GM23338 (cell line): Measurements from ENCODE around the gene SLC13A3. TPM values are rescaled to one million over a fixed set of nuclear protein-coding genes. Genes with fewer than 3 reads are reported as not detected.

Source experiments
- ATAC-seq: fragments of 200-7000 bp; cut with Tn5 transposase; 3 replicates; pipeline ENCODE4 v1.9.1; 2020
- DNase-seq: peaks from one replicate; pipeline ENCODE4 v3.0.0-alpha.2; 2015; ENCODE audit warnings: low spot score
- H2AFZ ChIP-seq: fragments of 200-600 bp; sonication (generic); 2 replicates; pipeline ENCODE4 v1.8.0; 2016; ENCODE audit warnings: antibody characterized with exemption, mild to moderate bottlenecking, moderate library complexity
- H3F3A ChIP-seq: fragments of 200-600 bp; sonication (generic); replicated peaks from 2 replicates; pipeline ENCODE4 v1.8.0; 2017; ENCODE audit warnings: antibody characterized with exemption, mixed run types, low read depth
- H3K27ac ChIP-seq: fragments of 200-600 bp; sonication (generic); 2 replicates; pipeline ENCODE4 v1.6.1; 2016; ENCODE audit warnings: low read depth
- H3K27me3 ChIP-seq: fragments of 200-600 bp; sonication (generic); 2 replicates; pipeline ENCODE4 v1.8.0; 2016; ENCODE audit warnings: mild to moderate bottlenecking, mixed run types, moderate library complexity; ENCODE audit not compliant: insufficient read depth
- H3K36me3 ChIP-seq: fragments of 200-600 bp; sonication (generic); 2 replicates; pipeline ENCODE4 v1.8.0; 2016; ENCODE audit warnings: mild to moderate bottlenecking; ENCODE audit not compliant: insufficient read depth
- H3K4me1 ChIP-seq: fragments of 200-600 bp; sonication (generic); 2 replicates; pipeline ENCODE4 v1.8.0; 2016; ENCODE audit warnings: mild to moderate bottlenecking, moderate library complexity; ENCODE audit not compliant: insufficient read depth
- H3K4me2 ChIP-seq: fragments of 200-600 bp; sonication (generic); 2 replicates; pipeline ENCODE4 v1.7.1; 2017; ENCODE audit warnings: mixed run types
- H3K4me3 ChIP-seq: fragments of 200-600 bp; sonication (generic); 2 replicates; pipeline ENCODE4 v1.6.1; 2016; ENCODE audit warnings: mixed run types
- H3K79me2 ChIP-seq: fragments of 200-600 bp; sonication (generic); replicated peaks from 2 replicates; pipeline ENCODE4 v1.8.0; 2017; ENCODE audit warnings: mild to moderate bottlenecking; ENCODE audit not compliant: insufficient read depth
- H3K9me2 ChIP-seq: fragments of 200-600 bp; sonication (generic); 2 replicates; pipeline ENCODE4 v1.8.0; 2017; ENCODE audit not compliant: insufficient read depth
- H4K20me1 ChIP-seq: fragments of 200-600 bp; sonication (generic); replicated peaks from 2 replicates; pipeline ENCODE4 v1.8.0; 2017; ENCODE audit warnings: mild to moderate bottlenecking; ENCODE audit not compliant: insufficient read depth
- H3K27ac Mint-ChIP-seq: 2 replicates; pipeline ENCODE4 v1.8.0; 2020; ENCODE audit warnings: inconsistent platforms, mild to moderate bottlenecking, moderate library complexity, mixed read lengths
- H3K27me3 Mint-ChIP-seq: 3 replicates; pipeline ENCODE4 v1.8.0; 2022; ENCODE audit warnings: low read depth, mild to moderate bottlenecking, moderate library complexity, mixed read lengths, inconsistent platforms; ENCODE audit not compliant: insufficient read depth, poor library complexity
- H3K36me3 Mint-ChIP-seq: 3 replicates; pipeline ENCODE4 v1.8.0; 2021; ENCODE audit warnings: low read depth, mild to moderate bottlenecking, inconsistent platforms, moderate library complexity, mixed read lengths
- H3K4me1 Mint-ChIP-seq: 3 replicates; pipeline ENCODE4 v1.8.0; 2020; ENCODE audit warnings: mild to moderate bottlenecking, inconsistent platforms, mixed read lengths
- H3K4me3 Mint-ChIP-seq: 3 replicates; pipeline ENCODE4 v1.8.0; 2021; ENCODE audit warnings: moderate library complexity, mild to moderate bottlenecking, inconsistent platforms, mixed read lengths
- H3K9me3 Mint-ChIP-seq: 3 replicates; pipeline ENCODE4 v1.8.0; 2020; ENCODE audit warnings: moderate library complexity, mild to moderate bottlenecking, inconsistent platforms, mixed read lengths
- CREB1 ChIP-seq: fragments of 250-450 bp; sonication (Bioruptor Pico); IDR thresholded peaks from 2 replicates; pipeline ENCODE4 v1.5.0; 2020; ENCODE audit warnings: low read depth, mild to moderate bottlenecking, moderate library complexity
- EZH2 ChIP-seq: fragments of 200-600 bp; sonication (generic); IDR thresholded peaks from one replicate; pipeline ENCODE4 v1.8.0; 2017; ENCODE audit warnings: antibody characterized with exemption, mild to moderate bottlenecking, low read depth; ENCODE audit not compliant: unreplicated experiment
- JUNB ChIP-seq: IDR thresholded peaks from one replicate; pipeline ENCODE4 v1.6.1; 2016; ENCODE audit warnings: antibody characterized with exemption; ENCODE audit not compliant: unreplicated experiment
- NANOG ChIP-seq: IDR thresholded peaks from 2 replicates; pipeline ENCODE4 v1.6.1; 2016; ENCODE audit warnings: antibody characterized with exemption, borderline replicate concordance
- POLR2AphosphoS5 ChIP-seq: IDR thresholded peaks from 2 replicates; pipeline ENCODE4 v1.6.1; 2016; ENCODE audit warnings: antibody characterized with exemption, low read depth
- ZNF331 ChIP-seq: fragments of 250-450 bp; sonication (Bioruptor Pico); IDR thresholded peaks from 2 replicates; pipeline ENCODE4 v1.5.0; 2020; ENCODE audit warnings: low read depth, mild to moderate bottlenecking, moderate library complexity
- polyA plus RNA-seq: library from polyadenylated mRNA; unstranded; fragments of >200 nt; fragmentation: Nextera tagmentation; extraction: Ambion mirVana; gene quantifications from 2 replicates; pipeline ENCODE4 v1.2.1, GENCODE V29; 2016
- total RNA-seq: library from RNA; depleted of rRNA; stranded (reverse); fragments of >200 nt; shearing (Covaris generic); gene quantifications from 2 replicates; pipeline ENCODE4 v1.2.3, GENCODE V29; 2014
- TF ChIP-seq, protein P1 (sequence below): fragments of 250-450 bp; sonication (Bioruptor Pico); IDR thresholded peaks from 2 replicates; pipeline ENCODE4 v1.5.0; 2020; ENCODE audit warnings: mild to moderate bottlenecking, moderate library complexity
- TF ChIP-seq, protein P2 (sequence below), 2 experiments: fragments of 200-600 bp in 1 of 2; sonication (generic) in 1 of 2; conservative IDR thresholded peaks; 2 replicates each; pipeline versions ENCODE4 v1.5.1 to v1.6.1; 2016 to 2017; ENCODE audit warnings: antibody characterized with exemption in 2 of 2, low read depth in 2 of 2, mild to moderate bottlenecking in 2 of 2, moderate library complexity in 1 of 2
- TF ChIP-seq, protein P3 (sequence below): IDR thresholded peaks from 2 replicates; pipeline ENCODE4 v1.6.1; 2016; ENCODE audit warnings: antibody characterized with exemption
- TF ChIP-seq, protein P4 (sequence below): IDR thresholded peaks from one replicate; pipeline ENCODE4 v1.6.1; 2018; ENCODE audit warnings: antibody characterized with exemption; ENCODE audit not compliant: unreplicated experiment

Gene SLC13A3
- total and polyA plus RNA-seq, 2 experiments from 2014 or later = 8.6 to 9.1 TPM

DNA sequence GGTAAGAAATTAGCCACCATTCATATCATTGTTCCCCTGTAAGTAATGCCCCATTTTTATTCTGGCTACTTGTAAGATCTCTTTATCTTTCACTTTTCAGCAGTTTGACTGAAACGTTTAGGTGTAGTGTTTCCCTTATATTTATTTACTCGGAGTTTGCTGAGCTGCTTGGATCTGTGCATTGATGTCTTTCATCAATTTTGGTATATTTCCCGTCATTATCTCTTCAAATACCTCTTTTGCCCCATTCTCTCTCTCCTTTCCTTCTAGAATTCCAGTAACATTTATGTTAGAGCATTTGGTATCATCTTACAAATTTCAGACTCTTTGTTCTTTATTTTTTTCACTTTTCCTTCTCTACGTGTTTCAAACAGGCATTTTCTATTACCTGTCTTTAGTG is 9.2 kb upstream of the SLC13A3 start (continued):
- TF ChIP-seq, protein P1, sequence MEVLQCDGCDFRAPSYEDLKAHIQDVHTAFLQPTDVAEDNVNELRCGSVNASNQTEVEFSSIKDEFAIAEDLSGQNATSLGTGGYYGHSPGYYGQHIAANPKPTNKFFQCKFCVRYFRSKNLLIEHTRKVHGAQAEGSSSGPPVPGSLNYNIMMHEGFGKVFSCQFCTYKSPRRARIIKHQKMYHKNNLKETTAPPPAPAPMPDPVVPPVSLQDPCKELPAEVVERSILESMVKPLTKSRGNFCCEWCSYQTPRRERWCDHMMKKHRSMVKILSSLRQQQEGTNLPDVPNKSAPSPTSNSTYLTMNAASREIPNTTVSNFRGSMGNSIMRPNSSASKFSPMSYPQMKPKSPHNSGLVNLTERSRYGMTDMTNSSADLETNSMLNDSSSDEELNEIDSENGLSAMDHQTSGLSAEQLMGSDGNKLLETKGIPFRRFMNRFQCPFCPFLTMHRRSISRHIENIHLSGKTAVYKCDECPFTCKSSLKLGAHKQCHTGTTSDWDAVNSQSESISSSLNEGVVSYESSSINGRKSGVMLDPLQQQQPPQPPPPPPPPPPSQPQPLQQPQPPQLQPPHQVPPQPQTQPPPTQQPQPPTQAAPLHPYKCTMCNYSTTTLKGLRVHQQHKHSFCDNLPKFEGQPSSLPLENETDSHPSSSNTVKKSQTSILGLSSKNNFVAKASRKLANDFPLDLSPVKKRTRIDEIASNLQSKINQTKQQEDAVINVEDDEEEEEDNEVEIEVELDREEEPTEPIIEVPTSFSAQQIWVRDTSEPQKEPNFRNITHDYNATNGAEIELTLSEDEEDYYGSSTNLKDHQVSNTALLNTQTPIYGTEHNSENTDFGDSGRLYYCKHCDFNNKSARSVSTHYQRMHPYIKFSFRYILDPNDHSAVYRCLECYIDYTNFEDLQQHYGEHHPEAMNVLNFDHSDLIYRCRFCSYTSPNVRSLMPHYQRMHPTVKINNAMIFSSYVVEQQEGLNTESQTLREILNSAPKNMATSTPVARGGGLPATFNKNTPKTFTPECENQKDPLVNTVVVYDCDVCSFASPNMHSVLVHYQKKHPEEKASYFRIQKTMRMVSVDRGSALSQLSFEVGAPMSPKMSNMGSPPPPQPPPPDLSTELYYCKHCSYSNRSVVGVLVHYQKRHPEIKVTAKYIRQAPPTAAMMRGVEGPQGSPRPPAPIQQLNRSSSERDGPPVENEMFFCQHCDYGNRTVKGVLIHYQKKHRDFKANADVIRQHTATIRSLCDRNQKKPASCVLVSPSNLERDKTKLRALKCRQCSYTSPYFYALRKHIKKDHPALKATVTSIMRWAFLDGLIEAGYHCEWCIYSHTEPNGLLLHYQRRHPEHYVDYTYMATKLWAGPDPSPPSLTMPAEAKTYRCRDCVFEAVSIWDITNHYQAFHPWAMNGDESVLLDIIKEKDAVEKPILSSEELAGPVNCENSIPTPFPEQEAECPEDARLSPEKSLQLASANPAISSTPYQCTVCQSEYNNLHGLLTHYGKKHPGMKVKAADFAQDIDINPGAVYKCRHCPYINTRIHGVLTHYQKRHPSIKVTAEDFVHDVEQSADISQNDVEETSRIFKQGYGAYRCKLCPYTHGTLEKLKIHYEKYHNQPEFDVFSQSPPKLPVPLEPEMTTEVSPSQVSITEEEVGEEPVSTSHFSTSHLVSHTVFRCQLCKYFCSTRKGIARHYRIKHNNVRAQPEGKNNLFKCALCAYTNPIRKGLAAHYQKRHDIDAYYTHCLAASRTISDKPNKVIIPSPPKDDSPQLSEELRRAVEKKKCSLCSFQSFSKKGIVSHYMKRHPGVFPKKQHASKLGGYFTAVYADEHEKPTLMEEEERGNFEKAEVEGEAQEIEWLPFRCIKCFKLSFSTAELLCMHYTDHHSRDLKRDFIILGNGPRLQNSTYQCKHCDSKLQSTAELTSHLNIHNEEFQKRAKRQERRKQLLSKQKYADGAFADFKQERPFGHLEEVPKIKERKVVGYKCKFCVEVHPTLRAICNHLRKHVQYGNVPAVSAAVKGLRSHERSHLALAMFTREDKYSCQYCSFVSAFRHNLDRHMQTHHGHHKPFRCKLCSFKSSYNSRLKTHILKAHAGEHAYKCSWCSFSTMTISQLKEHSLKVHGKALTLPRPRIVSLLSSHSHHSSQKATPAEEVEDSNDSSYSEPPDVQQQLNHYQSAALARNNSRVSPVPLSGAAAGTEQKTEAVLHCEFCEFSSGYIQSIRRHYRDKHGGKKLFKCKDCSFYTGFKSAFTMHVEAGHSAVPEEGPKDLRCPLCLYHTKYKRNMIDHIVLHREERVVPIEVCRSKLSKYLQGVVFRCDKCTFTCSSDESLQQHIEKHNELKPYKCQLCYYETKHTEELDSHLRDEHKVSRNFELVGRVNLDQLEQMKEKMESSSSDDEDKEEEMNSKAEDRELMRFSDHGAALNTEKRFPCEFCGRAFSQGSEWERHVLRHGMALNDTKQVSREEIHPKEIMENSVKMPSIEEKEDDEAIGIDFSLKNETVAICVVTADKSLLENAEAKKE (CRISPR knock-in tag) = no peak
- TF ChIP-seq JUNB (no peak), POLR2AphosphoS5 (no peak)
- TF ChIP-seq, protein P2, sequence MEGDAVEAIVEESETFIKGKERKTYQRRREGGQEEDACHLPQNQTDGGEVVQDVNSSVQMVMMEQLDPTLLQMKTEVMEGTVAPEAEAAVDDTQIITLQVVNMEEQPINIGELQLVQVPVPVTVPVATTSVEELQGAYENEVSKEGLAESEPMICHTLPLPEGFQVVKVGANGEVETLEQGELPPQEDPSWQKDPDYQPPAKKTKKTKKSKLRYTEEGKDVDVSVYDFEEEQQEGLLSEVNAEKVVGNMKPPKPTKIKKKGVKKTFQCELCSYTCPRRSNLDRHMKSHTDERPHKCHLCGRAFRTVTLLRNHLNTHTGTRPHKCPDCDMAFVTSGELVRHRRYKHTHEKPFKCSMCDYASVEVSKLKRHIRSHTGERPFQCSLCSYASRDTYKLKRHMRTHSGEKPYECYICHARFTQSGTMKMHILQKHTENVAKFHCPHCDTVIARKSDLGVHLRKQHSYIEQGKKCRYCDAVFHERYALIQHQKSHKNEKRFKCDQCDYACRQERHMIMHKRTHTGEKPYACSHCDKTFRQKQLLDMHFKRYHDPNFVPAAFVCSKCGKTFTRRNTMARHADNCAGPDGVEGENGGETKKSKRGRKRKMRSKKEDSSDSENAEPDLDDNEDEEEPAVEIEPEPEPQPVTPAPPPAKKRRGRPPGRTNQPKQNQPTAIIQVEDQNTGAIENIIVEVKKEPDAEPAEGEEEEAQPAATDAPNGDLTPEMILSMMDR (conservative IDR thresholded peaks at IDR 0.05; ENCODE audit: low read depth in 2 of 2) = no peak

DNA sequence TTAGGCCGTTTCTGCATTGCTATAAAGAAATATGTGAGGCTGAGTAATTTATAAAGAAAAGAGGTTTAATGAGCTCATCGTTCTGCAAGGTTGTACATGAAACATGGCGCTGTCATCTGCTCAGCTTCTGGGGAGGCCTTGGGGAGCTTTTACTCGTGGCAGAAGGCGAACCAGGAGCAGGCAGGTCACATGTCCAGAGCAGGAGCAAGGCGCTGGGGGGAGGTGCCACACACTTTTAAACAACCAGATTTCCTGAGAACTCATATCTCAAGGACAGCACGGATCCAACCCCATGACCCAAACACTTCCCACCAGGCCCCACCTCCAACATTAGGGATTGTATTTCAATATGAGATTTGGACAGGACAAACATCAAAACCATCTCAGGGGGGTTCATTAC is 6.4 kb upstream of the SLC13A3 start:
- Histone ChIP-seq H3K27me3 (no peaks in the 10 kb centered on the region), H4K20me1 (peaks cover 2% of the 10 kb centered on the region; the same call in 1 of the 2 replicates), H3K9me2 (0 out of 2 replicates have a peak, but pooled peaks cover 4% of the 10 kb centered on the region), H3K4me1 (no peaks in the 10 kb centered on the region), H3K4me2 (no peak overlapping the region), H3K27ac (no peak overlapping the region), H2AFZ (no peak overlapping the region), H3K36me3 (0 out of 2 replicates have a peak, but pooled peaks cover 3% of the 10 kb centered on the region), H3F3A (no peaks in the 10 kb centered on the region), H3K79me2 (no peaks in the 10 kb centered on the region), H3K4me3 (no peak overlapping the region)
- no peak for TF ChIP-seq ZNF331 (CRISPR knock-in tag)
- TF ChIP-seq CREB1 = no peak
- no peak for TF ChIP-seq EZH2
- no peak for TF ChIP-seq NANOG
- TF ChIP-seq, protein P3, sequence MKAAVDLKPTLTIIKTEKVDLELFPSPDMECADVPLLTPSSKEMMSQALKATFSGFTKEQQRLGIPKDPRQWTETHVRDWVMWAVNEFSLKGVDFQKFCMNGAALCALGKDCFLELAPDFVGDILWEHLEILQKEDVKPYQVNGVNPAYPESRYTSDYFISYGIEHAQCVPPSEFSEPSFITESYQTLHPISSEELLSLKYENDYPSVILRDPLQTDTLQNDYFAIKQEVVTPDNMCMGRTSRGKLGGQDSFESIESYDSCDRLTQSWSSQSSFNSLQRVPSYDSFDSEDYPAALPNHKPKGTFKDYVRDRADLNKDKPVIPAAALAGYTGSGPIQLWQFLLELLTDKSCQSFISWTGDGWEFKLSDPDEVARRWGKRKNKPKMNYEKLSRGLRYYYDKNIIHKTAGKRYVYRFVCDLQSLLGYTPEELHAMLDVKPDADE = no peak
- TF ChIP-seq, protein P4, sequence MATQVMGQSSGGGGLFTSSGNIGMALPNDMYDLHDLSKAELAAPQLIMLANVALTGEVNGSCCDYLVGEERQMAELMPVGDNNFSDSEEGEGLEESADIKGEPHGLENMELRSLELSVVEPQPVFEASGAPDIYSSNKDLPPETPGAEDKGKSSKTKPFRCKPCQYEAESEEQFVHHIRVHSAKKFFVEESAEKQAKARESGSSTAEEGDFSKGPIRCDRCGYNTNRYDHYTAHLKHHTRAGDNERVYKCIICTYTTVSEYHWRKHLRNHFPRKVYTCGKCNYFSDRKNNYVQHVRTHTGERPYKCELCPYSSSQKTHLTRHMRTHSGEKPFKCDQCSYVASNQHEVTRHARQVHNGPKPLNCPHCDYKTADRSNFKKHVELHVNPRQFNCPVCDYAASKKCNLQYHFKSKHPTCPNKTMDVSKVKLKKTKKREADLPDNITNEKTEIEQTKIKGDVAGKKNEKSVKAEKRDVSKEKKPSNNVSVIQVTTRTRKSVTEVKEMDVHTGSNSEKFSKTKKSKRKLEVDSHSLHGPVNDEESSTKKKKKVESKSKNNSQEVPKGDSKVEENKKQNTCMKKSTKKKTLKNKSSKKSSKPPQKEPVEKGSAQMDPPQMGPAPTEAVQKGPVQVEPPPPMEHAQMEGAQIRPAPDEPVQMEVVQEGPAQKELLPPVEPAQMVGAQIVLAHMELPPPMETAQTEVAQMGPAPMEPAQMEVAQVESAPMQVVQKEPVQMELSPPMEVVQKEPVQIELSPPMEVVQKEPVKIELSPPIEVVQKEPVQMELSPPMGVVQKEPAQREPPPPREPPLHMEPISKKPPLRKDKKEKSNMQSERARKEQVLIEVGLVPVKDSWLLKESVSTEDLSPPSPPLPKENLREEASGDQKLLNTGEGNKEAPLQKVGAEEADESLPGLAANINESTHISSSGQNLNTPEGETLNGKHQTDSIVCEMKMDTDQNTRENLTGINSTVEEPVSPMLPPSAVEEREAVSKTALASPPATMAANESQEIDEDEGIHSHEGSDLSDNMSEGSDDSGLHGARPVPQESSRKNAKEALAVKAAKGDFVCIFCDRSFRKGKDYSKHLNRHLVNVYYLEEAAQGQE = no peak
- TF ChIP-seq, protein P2 (conservative IDR thresholded peaks at IDR 0.05; ENCODE audit: low read depth in 2 of 2) = no peak
- no peak overlapping the region for H3K27ac Mint-ChIP-seq
- no peak overlapping the region for H3K4me3 Mint-ChIP-seq
- H3K36me3 Mint-ChIP-seq = no peaks in the 10 kb centered on the region
- H3K27me3 Mint-ChIP-seq = peaks cover 2% of the 10 kb centered on the region
- ATAC-seq = no peak
- H3K4me1 Mint-ChIP-seq = peaks cover 9% of the 10 kb centered on the region; the same call in 2 of the 3 replicates
- DNase-seq = no peak
- no peaks in the 10 kb centered on the region for H3K9me3 Mint-ChIP-seq
